Measurements from ENCODE around the gene APC2.
A peak's percentile ranks its signal among the peaks of the same experiment; 100 is the strongest.
"Not testable (repeated sequence)": the region's sequence is repeated elsewhere in the genome, so short reads cannot be mapped to it uniquely, and the experiment has no call there.

APC2 gene

GRCh38 chr19:1437609-1438008, 12.3 kb upstream of the APC2 start:
- Mint-ChIP-seq H3K36me3 (ENCODE audit: low read depth) (peaks cover 36% of the 10 kb centered on the region), H3K27ac (peak overlapping the region; percentile 94 to 99 (median 98)), H3K27me3 (ENCODE audit: low read depth) (no peaks in the 10 kb centered on the region), H3K9me3 (no peaks in the 10 kb centered on the region), H3K4me1 (no peaks in the 10 kb centered on the region), H3K4me3 (peak overlapping the region; percentile 98 to 99 (median 99))
- TF ChIP-seq, protein P1, sequence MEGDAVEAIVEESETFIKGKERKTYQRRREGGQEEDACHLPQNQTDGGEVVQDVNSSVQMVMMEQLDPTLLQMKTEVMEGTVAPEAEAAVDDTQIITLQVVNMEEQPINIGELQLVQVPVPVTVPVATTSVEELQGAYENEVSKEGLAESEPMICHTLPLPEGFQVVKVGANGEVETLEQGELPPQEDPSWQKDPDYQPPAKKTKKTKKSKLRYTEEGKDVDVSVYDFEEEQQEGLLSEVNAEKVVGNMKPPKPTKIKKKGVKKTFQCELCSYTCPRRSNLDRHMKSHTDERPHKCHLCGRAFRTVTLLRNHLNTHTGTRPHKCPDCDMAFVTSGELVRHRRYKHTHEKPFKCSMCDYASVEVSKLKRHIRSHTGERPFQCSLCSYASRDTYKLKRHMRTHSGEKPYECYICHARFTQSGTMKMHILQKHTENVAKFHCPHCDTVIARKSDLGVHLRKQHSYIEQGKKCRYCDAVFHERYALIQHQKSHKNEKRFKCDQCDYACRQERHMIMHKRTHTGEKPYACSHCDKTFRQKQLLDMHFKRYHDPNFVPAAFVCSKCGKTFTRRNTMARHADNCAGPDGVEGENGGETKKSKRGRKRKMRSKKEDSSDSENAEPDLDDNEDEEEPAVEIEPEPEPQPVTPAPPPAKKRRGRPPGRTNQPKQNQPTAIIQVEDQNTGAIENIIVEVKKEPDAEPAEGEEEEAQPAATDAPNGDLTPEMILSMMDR (IDR thresholded peaks at IDR 0.05; ENCODE audit: unreplicated experiment in 3 of 3): no peak

- TF ChIP-seq, protein P1 (IDR thresholded peaks at IDR 0.05; ENCODE audit: unreplicated experiment in 3 of 3): peak; percentile 87 to 93 (median 89)
- Mint-ChIP-seq H3K27me3 (ENCODE audit: low read depth) (no peaks in the 10 kb centered on the region), H3K4me1 (no peaks in the 10 kb centered on the region), H3K9me3 (no peaks in the 10 kb centered on the region), H3K27ac (peak within 1 kb of the TSS; percentile 94 to 99 (median 98)), H3K36me3 (ENCODE audit: low read depth) (peaks cover 39% of the 10 kb centered on the region), H3K4me3 (peak within 1 kb of the TSS; percentile 98 to 99 (median 99))
These were observed 11.6 kb upstream of the APC2 start, which contains the start of gene RPS15 for GRCh38 chr19:1438035-1438932. Gene RPS15 (plus strand): TSS chr19:1438396. CDS start chr19:1438426, 30 bp downstream.

- Mint-ChIP-seq H3K4me3 (peak overlapping the region; percentile 98 to 99 (median 99)), H3K36me3 (ENCODE audit: low read depth) (peaks cover 39% of the 10 kb centered on the region), H3K4me1 (no peaks in the 10 kb centered on the region), H3K27ac (peak overlapping the region; percentile 87 to 99 (median 94)), H3K9me3 (no peaks in the 10 kb centered on the region), H3K27me3 (ENCODE audit: low read depth) (no peaks in the 10 kb centered on the region)
- TF ChIP-seq, protein P1 (IDR thresholded peaks at IDR 0.05; ENCODE audit: unreplicated experiment in 3 of 3): no peak
These were observed 11.0 kb upstream of the APC2 start for GRCh38 chr19:1438933-1439354.

GRCh38 chr19:1439525-1440417, 10.2 kb upstream of the APC2 start:
- H3K4me1 Mint-ChIP-seq; H3K9me3 Mint-ChIP-seq; H3K27me3 Mint-ChIP-seq (ENCODE audit: low read depth): not testable (repeated sequence)
- H3K36me3 Mint-ChIP-seq (ENCODE audit: low read depth): peaks cover 39% of the 10 kb centered on the region
- H3K4me3 Mint-ChIP-seq: peak overlapping the region; percentile 98 to 99 (median 99)
- peak overlapping the region in 2 of 3 experiments; percentile 74 to 99 for H3K27ac Mint-ChIP-seq

GRCh38 chr19:1440418-1440801, 9.5 kb upstream of the APC2 start:
- Mint-ChIP-seq H3K36me3 (ENCODE audit: low read depth) (peaks cover 36% of the 10 kb centered on the region), H3K4me3 (peak overlapping the region; percentile 98 to 99 (median 99)), H3K4me1 (no peaks in the 10 kb centered on the region), H3K27me3 (ENCODE audit: low read depth) (peaks cover 6% of the 10 kb centered on the region), H3K9me3 (no peaks in the 10 kb centered on the region), H3K27ac (no peak overlapping the region)
- TF ChIP-seq, protein P1 (IDR thresholded peaks at IDR 0.05; ENCODE audit: unreplicated experiment in 3 of 3): no peak

DNA sequence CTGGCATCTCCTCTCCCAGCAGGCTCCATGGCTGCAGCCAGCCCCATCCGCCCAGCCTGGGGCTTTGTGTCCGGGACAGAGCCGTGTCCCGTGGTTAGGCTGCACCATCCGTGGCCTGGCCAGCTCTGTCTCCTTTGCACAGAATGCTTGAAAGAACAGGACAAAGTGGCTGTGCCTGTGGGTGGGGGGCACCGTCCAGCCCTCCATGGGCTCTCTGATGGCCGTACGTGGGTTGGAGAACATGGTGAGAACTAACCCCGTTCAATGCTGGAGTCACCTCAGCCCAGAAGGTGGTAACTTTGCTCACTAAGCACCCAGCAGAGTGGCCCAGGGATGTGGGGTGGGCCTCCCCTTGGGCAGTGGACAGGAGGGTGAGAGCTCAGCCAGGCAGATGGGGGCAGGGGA, 8.9 kb upstream of the APC2 start:
- Mint-ChIP-seq H3K27ac (no peak overlapping the region), H3K4me1 (no peaks in the 10 kb centered on the region), H3K4me3 (peak overlapping the region; percentile 98 to 99 (median 99)), H3K9me3 (no peaks in the 10 kb centered on the region), H3K36me3 (ENCODE audit: low read depth) (peaks cover 32% of the 10 kb centered on the region), H3K27me3 (ENCODE audit: low read depth) (peaks cover 6% of the 10 kb centered on the region)
- TF ChIP-seq, protein P1 (IDR thresholded peaks at IDR 0.05; ENCODE audit: unreplicated experiment in 3 of 3): no peak

Data from nephron (organoid).